ENCODE results near the gene CIBAR2.

Gene CIBAR2

GRCh38 chr16:85112364-85112763 lies at the start of gene CIBAR2:
Gene CIBAR2 (minus strand): TSS chr16:85112472. CDS start chr16:85112352, 120 bp downstream.
- no peak for DNase-seq

GRCh38 chr16:85159179-85159980 lies 47.1 kb upstream of the CIBAR2 start:
- no peak for DNase-seq

DNA sequence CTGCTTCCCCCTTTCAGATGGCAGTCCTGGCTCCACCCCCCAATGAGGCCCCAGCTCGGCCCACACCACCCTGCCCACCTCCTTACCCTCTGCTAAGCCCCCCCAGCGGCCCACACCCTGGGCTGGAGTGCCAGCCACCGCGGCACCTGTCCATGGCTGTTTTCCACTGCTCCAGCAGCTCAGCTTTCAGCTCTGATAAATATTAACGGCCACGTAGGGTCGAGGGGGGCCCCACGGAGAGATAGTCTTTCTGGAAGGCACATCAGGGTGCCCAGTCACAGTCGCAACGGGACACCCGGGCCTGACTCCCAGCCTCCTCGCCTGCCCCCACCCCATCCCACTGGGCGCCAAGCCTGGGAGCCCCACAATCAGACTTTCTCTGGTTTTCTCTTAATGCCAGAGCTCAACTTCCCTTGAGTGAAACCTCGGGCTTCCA lies 46.5 kb upstream of the CIBAR2 start:
- DNase-seq, result peak; percentile 32

- DNase-seq, result no peak
Measured at GRCh38 chr16:85157813-85158742, 45.8 kb upstream of the CIBAR2 start.

DNA sequence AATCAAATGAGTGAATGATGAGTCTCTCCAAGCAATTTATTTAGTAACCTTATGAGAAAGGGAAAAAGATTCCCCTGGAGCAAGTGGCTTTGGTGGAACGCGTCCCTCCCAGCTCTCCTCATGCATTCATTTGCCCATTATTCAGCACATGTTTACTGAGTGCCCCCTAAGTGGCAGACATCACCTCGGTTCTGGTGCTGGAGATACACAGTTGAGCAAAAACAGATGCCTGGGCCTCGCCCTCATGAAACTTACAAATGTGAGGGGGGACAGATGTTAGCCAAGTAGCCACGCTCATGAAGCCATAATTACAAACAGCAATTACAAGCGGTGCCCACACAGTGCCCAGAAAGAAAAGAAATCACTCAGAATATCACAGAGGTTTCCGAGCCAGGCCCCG lies 45.1 kb upstream of the CIBAR2 start:
- DNase-seq, result no peak

DNA sequence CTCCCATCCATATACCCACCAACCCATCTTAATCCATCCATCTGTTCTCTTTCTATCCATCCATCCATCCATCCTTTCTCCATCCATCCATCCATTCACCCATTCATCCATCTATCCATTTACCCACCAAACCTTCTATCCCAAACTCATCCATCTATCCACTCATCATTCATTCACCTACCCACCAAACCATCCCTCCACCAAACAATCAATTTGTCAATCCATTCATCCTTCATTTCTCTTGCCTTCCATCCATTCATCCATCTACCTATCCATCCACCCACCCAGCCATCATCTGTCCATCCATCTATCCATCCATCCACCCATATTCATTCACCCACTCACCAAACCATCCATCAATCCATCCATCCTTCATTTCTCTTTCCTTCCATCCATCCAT lies 44.6 kb upstream of the CIBAR2 start:
- DNase-seq, result no peak

DNA sequence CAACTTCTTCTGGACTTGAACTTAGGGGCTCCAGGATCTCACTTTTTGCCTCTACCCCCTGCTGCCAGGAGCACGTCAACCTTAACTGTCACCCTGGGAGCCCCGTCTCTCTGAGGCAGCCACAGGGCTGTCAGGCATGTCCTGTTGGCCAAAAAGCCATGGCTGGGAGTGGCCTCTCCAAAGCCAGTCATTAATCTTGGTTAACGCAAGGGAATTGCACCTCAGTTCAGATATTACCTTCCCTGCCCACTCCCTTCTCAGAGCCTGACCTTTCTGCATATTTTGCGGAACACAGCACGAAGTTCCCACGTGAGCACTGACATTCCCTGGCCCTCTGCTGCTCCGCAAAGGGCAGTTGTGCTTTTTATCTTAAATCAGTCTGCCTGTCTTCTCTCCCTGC lies 44.2 kb upstream of the CIBAR2 start:
- no peak for DNase-seq

GRCh38 chr16:85153656-85154091 lies 41.4 kb upstream of the CIBAR2 start:
- no peak for DNase-seq

DNA sequence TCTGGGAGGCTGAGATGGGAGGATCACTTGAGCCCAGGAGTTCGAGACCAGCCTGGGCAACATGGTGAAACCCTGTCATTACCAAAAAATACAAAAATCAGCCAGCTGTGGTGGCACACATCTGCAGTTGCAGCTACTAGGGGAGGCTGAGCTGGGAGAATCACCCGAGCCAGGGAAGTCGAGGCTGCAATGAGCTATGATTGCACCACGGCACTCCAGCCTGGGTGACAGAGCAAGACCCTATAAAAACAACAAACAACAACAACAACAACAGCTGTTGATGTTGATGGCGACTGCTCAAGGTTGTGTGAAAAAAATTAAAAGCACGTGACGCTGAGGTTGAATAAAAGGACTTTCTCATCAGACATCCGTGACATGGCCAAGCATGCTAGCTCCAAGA lies 40.8 kb upstream of the CIBAR2 start:
- DNase-seq, result no peak

DNA sequence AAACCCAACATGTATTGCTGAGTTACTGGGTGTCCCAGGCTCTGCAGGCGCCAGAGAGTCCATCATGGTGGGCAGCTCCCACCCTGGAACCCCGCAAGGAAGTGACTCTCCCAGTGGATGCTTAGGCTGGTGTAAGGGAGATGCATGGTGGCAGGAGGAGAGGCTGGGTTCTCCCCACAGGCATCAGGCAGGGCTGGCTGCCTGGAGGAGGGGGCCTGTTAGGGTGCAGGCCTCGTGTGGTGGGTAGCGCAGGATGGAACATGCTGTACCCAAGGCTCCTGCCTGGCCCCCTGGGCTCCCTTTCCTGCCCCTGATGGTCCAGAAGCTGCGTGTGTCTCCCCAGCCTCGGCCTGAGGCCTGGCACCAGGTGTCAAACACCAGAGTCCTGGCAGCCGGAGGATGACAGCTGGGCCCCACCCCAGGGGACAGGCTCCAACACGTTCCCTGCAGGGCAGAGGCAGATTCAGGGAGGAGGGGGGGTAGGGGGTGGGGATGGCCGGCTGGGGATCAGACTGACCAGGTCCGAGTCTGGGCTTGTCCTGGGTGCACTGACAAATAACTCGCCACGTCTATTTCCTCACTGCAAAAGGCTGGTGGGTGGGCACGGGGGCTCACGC lies 40.2 kb upstream of the CIBAR2 start:
- no peak for DNase-seq

DNA sequence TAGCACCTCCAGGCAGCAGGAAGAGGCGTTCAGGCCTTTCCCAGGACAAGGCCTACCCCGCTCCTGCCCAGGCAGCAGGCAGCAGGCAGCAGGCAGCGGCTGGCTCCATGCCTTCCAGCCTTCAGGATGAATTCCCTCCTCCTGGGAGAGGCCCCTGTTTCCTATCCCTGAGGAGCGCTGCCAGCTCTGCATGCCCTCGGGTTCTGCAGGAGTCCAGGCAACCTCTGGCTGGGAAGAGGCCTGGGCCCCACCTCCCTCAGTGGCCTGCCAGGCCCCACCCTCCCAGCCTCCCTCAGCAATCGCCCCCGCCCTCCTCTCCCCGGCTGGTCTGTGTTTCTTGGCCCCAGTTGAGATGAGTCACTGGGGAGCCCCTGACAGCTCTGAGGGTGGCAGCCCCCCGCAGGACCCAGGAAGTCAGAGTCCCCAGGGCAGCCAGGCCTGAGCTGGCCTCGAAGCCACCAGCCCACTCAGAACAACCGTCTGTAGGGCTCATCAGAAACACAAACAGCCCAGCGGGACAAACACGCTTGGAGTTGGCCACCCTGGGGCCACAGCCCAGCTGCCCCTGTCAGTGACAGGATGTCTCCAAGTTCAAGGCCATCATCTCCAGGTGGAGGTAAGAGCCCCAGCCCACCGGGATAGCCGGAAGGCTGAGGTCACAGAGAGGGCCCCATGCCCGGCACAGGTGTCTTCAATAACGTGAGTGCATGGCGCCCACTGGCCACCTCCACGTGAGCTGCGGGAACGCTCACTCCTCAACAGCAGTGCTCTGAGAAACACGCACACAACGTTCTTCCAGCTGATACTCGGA lies 39.5 kb upstream of the CIBAR2 start:
- DNase-seq, result peak; percentile 87

GRCh38 chr16:85151079-85151602 lies 38.9 kb upstream of the CIBAR2 start:
- DNase-seq, result no peak

- DNase-seq, result no peak
Measured at GRCh38 chr16:85150331-85150940, 38.2 kb upstream of the CIBAR2 start.

DNA sequence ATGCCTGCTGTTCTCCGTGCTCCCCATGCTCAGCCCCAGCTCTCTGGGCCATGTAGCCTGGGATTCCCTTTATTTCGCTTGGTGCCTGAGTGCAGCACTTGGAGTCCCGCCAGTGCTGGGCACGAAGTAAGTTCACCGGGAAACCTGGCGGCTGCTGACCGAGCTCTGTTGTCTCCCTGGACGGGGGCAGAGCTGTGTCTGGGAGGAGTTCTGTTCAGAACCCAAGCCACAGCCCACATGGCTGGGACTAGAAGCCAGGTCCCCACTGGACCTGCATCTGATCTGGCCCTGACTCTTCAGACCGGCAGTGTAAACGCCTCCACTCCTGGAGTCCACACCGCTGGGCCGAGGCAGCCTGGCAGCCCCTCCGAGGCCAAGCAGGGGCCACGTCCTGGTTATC lies 37.5 kb upstream of the CIBAR2 start:
- peak; percentile 69 for DNase-seq

DNA sequence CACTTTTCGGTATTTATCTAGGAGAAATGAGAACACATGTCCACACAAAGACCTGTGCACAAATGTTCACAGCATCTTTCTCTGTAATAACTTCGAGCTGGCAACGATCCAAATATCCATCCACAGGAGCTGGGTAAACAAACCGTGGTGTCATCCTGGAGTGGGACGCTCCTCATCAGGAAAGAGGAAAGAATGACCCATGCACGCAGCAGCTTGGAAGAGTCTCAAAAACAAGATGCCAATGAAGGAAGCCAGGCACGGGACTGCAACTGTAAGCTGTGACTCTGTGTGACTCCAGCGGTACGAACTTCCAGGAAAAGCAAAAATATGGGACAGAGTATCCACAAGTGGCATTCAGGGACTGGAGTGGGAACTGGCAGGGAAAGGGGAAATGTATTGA lies 36.7 kb upstream of the CIBAR2 start:
- DNase-seq, result peak; percentile 66

- peak; percentile 67 for DNase-seq
Measured at GRCh38 chr16:85146922-85147651, 34.8 kb upstream of the CIBAR2 start.

- no peak for DNase-seq
Measured at GRCh38 chr16:85146532-85146797, 34.2 kb upstream of the CIBAR2 start.

DNA sequence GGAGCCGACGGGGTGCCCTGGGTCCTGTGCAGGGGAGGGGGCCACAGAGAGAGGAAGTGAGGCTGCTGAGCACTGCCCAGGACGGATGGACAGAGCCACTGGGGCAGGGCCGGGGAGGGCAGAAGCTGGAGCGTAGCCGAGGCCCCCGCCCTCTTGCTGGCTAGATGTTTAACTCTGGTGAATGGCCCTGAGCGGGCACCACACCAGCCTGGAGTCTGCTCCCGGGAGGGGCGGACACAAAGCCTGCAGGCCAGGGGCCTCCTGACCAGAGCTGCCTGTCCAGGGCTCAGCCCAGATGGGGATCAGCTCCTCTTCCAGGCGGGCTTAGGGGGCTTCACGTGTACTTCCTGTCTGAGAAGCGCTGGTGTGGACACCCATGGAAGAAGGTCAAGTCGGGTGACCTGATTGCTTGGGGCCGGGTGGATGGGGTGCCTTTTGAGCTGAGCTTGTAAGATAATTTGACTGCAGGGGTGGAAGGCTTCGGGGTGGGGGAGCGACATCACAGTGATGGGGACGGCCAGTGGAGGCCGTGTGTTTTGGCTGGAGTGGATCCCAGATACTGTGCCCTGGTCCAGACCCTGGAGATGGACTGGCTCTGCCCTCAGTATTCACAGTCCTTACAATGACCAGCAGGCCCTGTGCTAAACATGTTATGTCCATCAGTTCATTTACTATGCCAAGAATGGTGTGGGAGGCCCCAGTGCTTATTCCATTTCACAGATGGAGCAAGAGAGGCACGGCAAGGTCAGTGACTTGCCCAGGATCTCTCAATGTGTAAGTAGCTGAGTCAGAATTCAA lies 33.7 kb upstream of the CIBAR2 start:
- no peak for DNase-seq

DNA sequence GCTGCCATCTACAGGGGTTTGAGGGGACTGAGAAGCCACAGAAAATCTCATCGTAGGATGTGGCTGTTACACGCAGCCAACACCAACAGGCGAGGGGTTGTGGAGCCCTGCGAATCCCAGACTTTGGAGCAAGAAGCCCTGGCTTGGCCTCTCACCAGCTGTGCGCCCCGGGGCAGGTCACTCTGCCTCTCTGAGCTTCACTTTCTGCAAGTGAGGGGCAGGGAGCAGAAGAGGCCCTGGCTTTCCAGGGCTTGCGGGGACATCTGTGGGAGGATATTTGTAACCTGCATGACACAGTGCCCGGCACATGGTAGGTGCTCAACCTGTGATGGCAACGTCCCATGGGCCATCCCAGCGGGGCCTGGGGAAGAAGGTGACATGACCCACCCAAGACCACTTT lies 32.9 kb upstream of the CIBAR2 start:
- DNase-seq, result no peak

Data from left hindlimb (tissue), 1 donor.